Left cardiac atrium (tissue), 4 donors: ENCODE data around the gene CEACAM8. TPM values are rescaled to one million over a fixed set of nuclear protein-coding genes. Genes with fewer than 3 reads are reported as not detected.
"Not testable (repeated sequence)": the region's sequence is repeated elsewhere in the genome, so short reads cannot be mapped to it uniquely, and the experiment has no call there.

Experiments used
- ATAC-seq, 2 donors: fragments of 200-7000 bp; cut with Tn5 transposase; one replicate each; pipeline ENCODE4 v1.9.1; 2020; ENCODE audit warnings: mild to moderate bottlenecking in 2 of 2, moderate library complexity in 2 of 2
- DNase-seq: peaks from one replicate; pipeline ENCODE4 v3.0.0-alpha.2; 2020
- intact Hi-C, 2 donors: fragments of 100-400 bp; cut with DNase I; formaldehyde crosslinking; loops; one replicate each; pipeline versions ENCODE4 v1.14.1 to v1.15.1; 2022 to 2023
- total RNA-seq, 2 donors: library from RNA; stranded (reverse); fragmentation: NEBNext Ultra II Directional; extraction: Animal tissue kit (Norgen Biotek cat#: 25700); gene quantifications; one replicate each; pipeline ENCODE4 v1.2.1, GENCODE V29; 2021
- donor health status: DM: no; HTN: yes; CAD: no.
- donor health status: DM: no; HTN: yes; CAD: no; lungs with severe emphysema.
- donor health status: DM: yes; HTN: yes; CAD: no.
- donor health status: Dilated cardiomyopathy.

The CEACAM8 gene
- total RNA-seq, 2 donors from 2014 or later = not detected

GRCh38 chr19:42549067-42549466 is 45.7 kb downstream of the CEACAM8 start:
- intact Hi-C loops, ATAC-seq, DNase-seq: not testable (repeated sequence)

GRCh38 chr19:42548552-42548951 is 46.2 kb downstream of the CEACAM8 start:
- ATAC-seq (no peak), DNase-seq (no peak)
- intact Hi-C loops = no loop called here

GRCh38 chr19:42547929-42548328 is 46.8 kb downstream of the CEACAM8 start:
- ATAC-seq = no peak

GRCh38 chr19:42546831-42547500 is 47.8 kb downstream of the CEACAM8 start:
- intact Hi-C loops = no loop called here
- DNase-seq (no peak), ATAC-seq (no peak)

More at GRCh38 chr19:42547929-42548328, 46.8 kb downstream of the CEACAM8 start:
- DNase-seq = no peak
- intact Hi-C loops = no loop called here

GRCh38 chr19:42544146-42544545 is 50.6 kb downstream of the CEACAM8 start:
- DNase-seq = no peak
- ATAC-seq = no peak
- intact Hi-C loops = no loop called here

GRCh38 chr19:42542791-42543190 is 51.9 kb downstream of the CEACAM8 start:
- DNase-seq = no peak
- intact Hi-C loops = no loop called here
- ATAC-seq = no peak

GRCh38 chr19:42540071-42540553 is 54.6 kb downstream of the CEACAM8 start:
- intact Hi-C loops = no loop called here
- ATAC-seq (no peak), DNase-seq (no peak)

- intact Hi-C loops = no loop called here
- ATAC-seq (no peak), DNase-seq (no peak)
Observed at GRCh38 chr19:42538841-42539709, 55.6 kb downstream of the CEACAM8 start.

GRCh38 chr19:42535276-42535675 is 59.4 kb downstream of the CEACAM8 start:
- ATAC-seq, intact Hi-C loops, DNase-seq: not testable (repeated sequence)

- intact Hi-C loops = no loop called here
- no peak for DNase-seq
- ATAC-seq = no peak
Observed at GRCh38 chr19:42534391-42534790, 60.3 kb downstream of the CEACAM8 start.

GRCh38 chr19:42532891-42533290 is 61.8 kb downstream of the CEACAM8 start:
- no peak for DNase-seq
- intact Hi-C loops = no loop called here
- no peak for ATAC-seq

- DNase-seq (no peak), ATAC-seq (no peak)
- intact Hi-C loops = no loop called here
Observed at GRCh38 chr19:42531313-42531712, 63.4 kb downstream of the CEACAM8 start.

Other genes with a start within 250 kb of the CEACAM8 start
- gene CNFN, start 204.6 kb downstream of the CEACAM8 start, total RNA-seq = under 1 TPM in 1 of 2 donors, not detected in 1; 0.97 TPM
- 100 to 1,000 TPM; 174 to 202 TPM for gene LIPE, start 167.5 kb downstream of the CEACAM8 start, total RNA-seq
- not detected for gene CXCL17, start 152.0 kb downstream of the CEACAM8 start, total RNA-seq
- 1 to 10 TPM; 1.7 to 2.4 TPM for gene CEACAM1, start 66.4 kb downstream of the CEACAM8 start, total RNA-seq
- not detected for gene PSG3, start 145.6 kb upstream of the CEACAM8 start, total RNA-seq
- not detected for gene PSG8, start 170.8 kb upstream of the CEACAM8 start, total RNA-seq